Stimulated activated CD4-positive, alpha-beta T cell treated with anti-CD3 and anti-CD28 coated beads, TNF-alpha, amount 100 ng/mL, for 1 hour (primary cell): ENCODE data around the gene MICAL2.

Source experiments
- DNase-seq, 3 donors: peaks; one replicate each; pipeline ENCODE4 v3.0.0-alpha.2; 2020; ENCODE audit warnings: low read depth in 3 of 3, low spot score in 1 of 3

Gene MICAL2

GRCh38 chr11:12200991-12201985 is 90.9 kb downstream of the MICAL2 start:
- DNase-seq: no peak

GRCh38 chr11:12202661-12203310 is 92.4 kb downstream of the MICAL2 start:
- DNase-seq: no peak

GRCh38 chr11:12204506-12204905 is 94.1 kb downstream of the MICAL2 start:
- DNase-seq: no peak

GRCh38 chr11:12205330-12205729 is 94.9 kb downstream of the MICAL2 start:
- DNase-seq: no peak

- no peak for DNase-seq
These were observed 96.1 kb downstream of the MICAL2 start for GRCh38 chr11:12206529-12206928.

- no peak for DNase-seq
These were observed 97.2 kb downstream of the MICAL2 start for GRCh38 chr11:12207384-12208150.

- DNase-seq: no peak
These were observed 98.7 kb downstream of the MICAL2 start for GRCh38 chr11:12209096-12209495.

- DNase-seq: no peak
These were observed 99.8 kb downstream of the MICAL2 start for GRCh38 chr11:12210200-12210599.

- no peak for DNase-seq
These were observed 101.1 kb downstream of the MICAL2 start for GRCh38 chr11:12211331-12212065.

GRCh38 chr11:12212174-12212820 is 101.9 kb downstream of the MICAL2 start:
- DNase-seq: no peak

GRCh38 chr11:12212821-12213185 is 102.4 kb downstream of the MICAL2 start:
- DNase-seq: no peak

- no peak for DNase-seq
These were observed 103.5 kb downstream of the MICAL2 start for GRCh38 chr11:12213883-12214282.

- DNase-seq: no peak
These were observed 104.4 kb downstream of the MICAL2 start for GRCh38 chr11:12214751-12215150.

- DNase-seq: no peak
These were observed 104.8 kb downstream of the MICAL2 start for GRCh38 chr11:12215181-12215593.

GRCh38 chr11:12216041-12216451 is 105.7 kb downstream of the MICAL2 start:
- no peak for DNase-seq

GRCh38 chr11:12216671-12217374 is 106.4 kb downstream of the MICAL2 start:
- no peak for DNase-seq

GRCh38 chr11:12217879-12218278 is 107.5 kb downstream of the MICAL2 start:
- DNase-seq: no peak

- no peak for DNase-seq
These were observed 108.5 kb downstream of the MICAL2 start for GRCh38 chr11:12218909-12219308.

GRCh38 chr11:12219757-12220156 is 109.4 kb downstream of the MICAL2 start:
- no peak for DNase-seq

- no peak for DNase-seq
These were observed 109.9 kb downstream of the MICAL2 start for GRCh38 chr11:12220305-12220704.
